Endothelial cell of umbilical vein (primary cell): ENCODE measurements around the gene JPH3. TPM values are rescaled to one million over a fixed set of nuclear protein-coding genes. Genes with fewer than 3 reads are reported as not detected.

ENCODE experiments used
- BruUV-seq: library from RNA; stranded (reverse); fragments of 400-500 nt; replicated peaks from 2 replicates; lab custom pipeline; 2021; lab: Mats Ljungman, UMichigan
- CTCF ChIA-PET: fragments of 300-600, 350-600 bp; sonication (Branson Sonifier 250); formaldehyde crosslinking; loops from one replicate; lab custom pipeline; 2021; ENCODE audit warnings: antibody characterized with exemption, inconsistent platforms; lab: Charles Lee
- POLR2A ChIA-PET: fragments of 300-600, 350-600 bp; sonication (Branson Sonifier 250); formaldehyde crosslinking; loops from one replicate; lab custom pipeline; 2021; ENCODE audit warnings: antibody characterized with exemption, inconsistent platforms; lab: Charles Lee
- DNase-seq: peaks from one replicate; pipeline ENCODE4 v3.0.0-alpha.2; 2011; ENCODE audit warnings: low read depth, low spot score
- FAIRE-seq: peaks from 2 replicates; lab custom pipeline; 2011; peaks lifted over from hg19 to GRCh38; lab: Jason Lieb, UNC
- H2AFZ ChIP-seq: 2 replicates; pipeline ENCODE4 v1.6.0; 2012; ENCODE audit warnings: low read depth, low read length, control low read depth, inconsistent platforms
- H3K27ac ChIP-seq: 2 replicates; pipeline ENCODE4 v1.5.1; 2011; ENCODE audit warnings: low read depth, mild to moderate bottlenecking, control low read depth, low read length, moderate library complexity; ENCODE audit not compliant: insufficient read depth
- H3K27me3 ChIP-seq, 2 experiments: 2 replicates each; pipeline versions ENCODE4 v1.6.0 to v1.6.1; 2011; ENCODE audit warnings: low read length in 2 of 2, mixed read lengths in 1 of 2; ENCODE audit not compliant: control insufficient read depth in 2 of 2, insufficient read depth in 2 of 2
- H3K36me3 ChIP-seq, 2 experiments: 2 replicates in 1 of 2; 3 replicates in 1 of 2; pipeline ENCODE4 v1.5.1; 2011; ENCODE audit warnings: low read length in 2 of 2, mild to moderate bottlenecking in 1 of 2, moderate library complexity in 1 of 2; ENCODE audit not compliant: control insufficient read depth in 2 of 2, insufficient read depth in 2 of 2; ENCODE audit errors: extremely low read depth in 1 of 2
- H3K4me1 ChIP-seq: 3 replicates; pipeline ENCODE4 v1.5.1; 2011; ENCODE audit warnings: mild to moderate bottlenecking, low read length; ENCODE audit not compliant: control insufficient read depth, insufficient read depth; ENCODE audit errors: extremely low read depth
- H3K4me2 ChIP-seq: 2 replicates; pipeline ENCODE4 v1.6.1; 2011; ENCODE audit warnings: low read length, control low read depth, mixed read lengths; ENCODE audit not compliant: insufficient read depth
- H3K4me3 ChIP-seq, 3 experiments: fragments of 200-600 bp in 1 of 3; sonication (generic), shearing (Covaris generic) in 1 of 3; replicated peaks in 1 of 3; 2 replicates each; pipeline ENCODE4 v1.5.1; 2011 to 2016; ENCODE audit warnings: control low read depth in 3 of 3, low read length in 3 of 3, mild to moderate bottlenecking in 2 of 3, inconsistent platforms in 1 of 3, low read depth in 1 of 3, moderate library complexity in 1 of 3; ENCODE audit not compliant: insufficient read depth in 1 of 3
- H3K79me2 ChIP-seq: 2 replicates; pipeline ENCODE4 v1.6.0; 2012; ENCODE audit warnings: low read length, inconsistent platforms; ENCODE audit not compliant: control insufficient read depth, insufficient read depth
- H3K9ac ChIP-seq: replicated peaks from 2 replicates; pipeline ENCODE3; 2011; ENCODE audit warnings: low read length, control low read depth; ENCODE audit not compliant: insufficient read depth; ENCODE audit errors: extremely low read depth
- H3K9me1 ChIP-seq: replicated peaks from 3 replicates; pipeline ENCODE4 v1.6.0; 2011; ENCODE audit warnings: mild to moderate bottlenecking, low read length; ENCODE audit not compliant: control insufficient read depth, insufficient read depth; ENCODE audit errors: extremely low read depth
- H3K9me3 ChIP-seq: replicated peaks from 2 replicates; pipeline ENCODE4 v1.5.1; 2012; ENCODE audit warnings: low read length, inconsistent platforms; ENCODE audit not compliant: control insufficient read depth, insufficient read depth
- H4K20me1 ChIP-seq: replicated peaks from 2 replicates; pipeline ENCODE3; 2011; ENCODE audit warnings: mild to moderate bottlenecking, low read length; ENCODE audit not compliant: control insufficient read depth, insufficient read depth; ENCODE audit errors: extremely low read depth
- CTCF ChIP-seq, 2 donors: IDR thresholded peaks; 1 replicate in 1 of 2; 2 replicates in 1 of 2; pipeline ENCODE4 v1.5.1; 2011; ENCODE audit warnings: low read length in 2 of 2, mild to moderate bottlenecking in 2 of 2, moderate library complexity in 2 of 2, control low read depth in 1 of 2, inconsistent platforms in 1 of 2, low read depth in 1 of 2; ENCODE audit not compliant: insufficient read depth in 1 of 2; ENCODE audit errors: extremely low read depth in 1 of 2
- EZH2 ChIP-seq: IDR thresholded peaks from 2 replicates; pipeline ENCODE4 v1.6.1; 2012; ENCODE audit warnings: borderline replicate concordance, low read depth, mild to moderate bottlenecking, moderate library complexity, low read length, inconsistent platforms; ENCODE audit not compliant: severe bottlenecking
- FOS ChIP-seq: IDR thresholded peaks from 2 replicates; pipeline ENCODE4 v1.6.1; 2011; ENCODE audit warnings: mild to moderate bottlenecking, low read length, moderate library complexity, borderline replicate concordance; ENCODE audit not compliant: insufficient read depth
- GATA2 ChIP-seq: IDR thresholded peaks from 2 replicates; pipeline ENCODE4 v1.7.0; 2011; ENCODE audit warnings: low read depth, mild to moderate bottlenecking, moderate library complexity, mixed read lengths, low read length; ENCODE audit not compliant: insufficient read length, insufficient read depth
- JUN ChIP-seq: IDR thresholded peaks from 2 replicates; pipeline ENCODE4 v1.6.1; 2011; ENCODE audit warnings: borderline replicate concordance, low read depth; ENCODE audit not compliant: insufficient read length, insufficient read depth
- MYC ChIP-seq: IDR thresholded peaks from one replicate; pipeline ENCODE4 v1.6.1; 2011; ENCODE audit warnings: mild to moderate bottlenecking, low read depth, low read length
- POLR2A ChIP-seq: IDR thresholded peaks from 2 replicates; pipeline ENCODE4 v1.6.1; 2012; ENCODE audit warnings: low read depth, mild to moderate bottlenecking, control low read depth, low read length
- POLR2AphosphoS5 ChIP-seq: IDR thresholded peaks from 2 replicates; pipeline ENCODE4 v1.6.1; 2012; ENCODE audit warnings: low read depth, mild to moderate bottlenecking, control low read depth, low read length, moderate library complexity; ENCODE audit not compliant: insufficient read depth
- dilution Hi-C: fragments of 300-500 bp; cut with MboI; formaldehyde crosslinking; loops from one replicate; pipeline ENCODE4 v1.15.0; 2019; ENCODE audit warnings: low sequenced_read_pairs; ENCODE audit not compliant: extremely low pct_ligation_motif_present
- intact Hi-C: fragments of 100-400 bp; cut with micrococcal nuclease; formaldehyde crosslinking; loops from one replicate; pipeline ENCODE4 v1.10.0; 2022
- polyA plus RNA-seq, 4 experiments: library from polyadenylated mRNA; depleted of rRNA in 3 of 4; stranded (reverse) in 3 of 4; unstranded in 1 of 4; fragments of >200 nt; gene quantifications; 2 replicates each; pipeline versions ENCODE4 v1.2.1 to v1.2.3, GENCODE V29; 2011 to 2012; ENCODE audit warnings: missing spikeins in 1 of 4
- total RNA-seq: library from RNA; stranded (reverse); gene quantifications from 2 replicates; pipeline ENCODE4 v1.2.3, GENCODE V29; 2021
- TF ChIP-seq, protein P1 (sequence below): IDR thresholded peaks from 2 replicates; pipeline ENCODE4 v1.6.1; 2011; ENCODE audit not compliant: insufficient read depth, insufficient read length

Gene JPH3
- total and polyA plus RNA-seq, 2 donors (not counting 3 experiments of a cell fraction or from before 2014, with no cell fraction given): 0.22 to 0.30 TPM

GRCh38 chr16:87692756-87693155 is 90.4 kb downstream of the JPH3 start:
- TF ChIP-seq POLR2A (no peak), POLR2AphosphoS5 (no peak), MYC (no peak), FOS (no peak), EZH2 (no peak), GATA2 (no peak), CTCF (IDR thresholded peaks at IDR 0.05; ENCODE audit: extremely low read depth in 1 of 2, insufficient read depth in 1 of 2, low read depth in 1 of 2, low read length in 2 of 2) (no peak), JUN (no peak)
- TF ChIP-seq, protein P1, sequence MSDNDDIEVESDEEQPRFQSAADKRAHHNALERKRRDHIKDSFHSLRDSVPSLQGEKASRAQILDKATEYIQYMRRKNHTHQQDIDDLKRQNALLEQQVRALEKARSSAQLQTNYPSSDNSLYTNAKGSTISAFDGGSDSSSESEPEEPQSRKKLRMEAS: no peak
- Histone ChIP-seq H3K79me2 (no peaks in the 10 kb centered on the region), H3K9ac (no peak overlapping the region), H3K36me3 (peaks cover 0 to 2% of the 10 kb centered on the region in 2 experiments), H3K9me3 (no peaks in the 10 kb centered on the region), H3K4me1 (no peaks in the 10 kb centered on the region), H2AFZ (no peak overlapping the region), H4K20me1 (no peaks in the 10 kb centered on the region), H3K27ac (no peak overlapping the region), H3K4me2 (no peak overlapping the region), H3K4me3 (no peak overlapping the region), H3K9me1 (no peaks in the 10 kb centered on the region), H3K27me3 (no peaks in the 10 kb centered on the region)
- no peak for DNase-seq
- dilution Hi-C loops (no loop called here), intact Hi-C loops (no loop called here)
- POLR2A ChIA-PET: no interaction called here
- no peak for FAIRE-seq
- CTCF ChIA-PET: interaction anchor here (1.4 to 2.0 kb wide), 2 partner anchors 10 to 11 kb away, joined by 5 to 9 read pairs; no protein-coding TSS in a partner anchor
- no TSS peak for BruUV-seq
